ENCODE results near the gene EPS15. TPM values are rescaled to one million over a fixed set of nuclear protein-coding genes. Genes with fewer than 3 reads are reported as not detected.

Gene EPS15
- total and polyA plus RNA-seq, 4 donors = 8.8 to 52.1 (median 19.1) TPM

GRCh38 chr1:51514733-51515132 is 4.3 kb downstream of the EPS15 start (continued):
- no peak for TF ChIP-seq GABPA (IDR thresholded peaks at IDR 0.05 in 1 of 2, conservative IDR thresholded peaks at IDR 0.05 in 1 of 2)
- TF ChIP-seq EGR1 (IDR thresholded peaks at IDR 0.05; ENCODE audit: low read depth in 2 of 2) = no peak
- no peak for TF ChIP-seq ZBTB33 (IDR thresholded peaks at IDR 0.05)
- TF ChIP-seq FOXA1 (IDR thresholded peaks at IDR 0.05) = no peak
- TF ChIP-seq JUND (IDR thresholded peaks at IDR 0.05) = no peak
- TF ChIP-seq FOXA2 (IDR thresholded peaks at IDR 0.05) = no peak
- TF ChIP-seq RXRA (IDR thresholded peaks at IDR 0.05) = no peak

- no peaks in the 10 kb centered on the region for H3K27me3 ChIP-seq (ENCODE audit: control insufficient read depth in 4 of 4, insufficient read depth in 4 of 4, low read length in 3 of 4)
- H3K9me3 ChIP-seq (ENCODE audit: control insufficient read depth in 4 of 4, low read length in 3 of 4) = no peaks in the 10 kb centered on the region
- TF ChIP-seq HNF4A (conservative IDR thresholded peaks at IDR 0.05) (no peak), ATF3 (IDR thresholded peaks at IDR 0.05) (no peak), ZBTB33 (IDR thresholded peaks at IDR 0.05) (no peak), RXRA (IDR thresholded peaks at IDR 0.05) (no peak), NR2F2 (IDR thresholded peaks at IDR 0.05) (no peak), JUND (IDR thresholded peaks at IDR 0.05) (no peak), TAF1 (conservative IDR thresholded peaks at IDR 0.05) (no peak), REST (IDR thresholded peaks at IDR 0.05) (no peak), FOXA1 (IDR thresholded peaks at IDR 0.05) (no peak), RAD21 (IDR thresholded peaks at IDR 0.05) (no peak), MAX (IDR thresholded peaks at IDR 0.05) (no peak), CTCF (IDR thresholded peaks at IDR 0.05; ENCODE audit: low read depth, low read length, missing input control) (no peak), EGR1 (IDR thresholded peaks at IDR 0.05; ENCODE audit: low read depth in 2 of 2) (no peak), YY1 (IDR thresholded peaks at IDR 0.05) (no peak), SP1 (IDR thresholded peaks at IDR 0.05) (no peak), FOXA2 (IDR thresholded peaks at IDR 0.05) (no peak), GABPA (IDR thresholded peaks at IDR 0.05 in 1 of 2, conservative IDR thresholded peaks at IDR 0.05 in 1 of 2) (no peak), HNF4G (IDR thresholded peaks at IDR 0.05) (no peak)
- WGBS = 95% methylated on average over 1 of the region's 1 CpG
- H3K36me3 ChIP-seq (ENCODE audit: control insufficient read depth in 4 of 4, insufficient read depth in 3 of 4, low read depth in 1 of 4, low read length in 3 of 4) = no peaks in the 10 kb centered on the region
- DNase-seq (ENCODE audit: low spot score) = no peak
- peaks cover 6 to 47% (median 14%) of the 10 kb centered on the region in 4 donors for H3K4me1 ChIP-seq (ENCODE audit: control insufficient read depth in 4 of 4, insufficient read depth in 4 of 4, low read length in 3 of 4)
- no peak overlapping the region for H3K4me3 ChIP-seq (ENCODE audit: low read depth in 1 of 3, low read length in 3 of 3)
- H3K9ac ChIP-seq (ENCODE audit: low read depth in 1 of 2, low read length in 2 of 2) = no peak overlapping the region
- no peak overlapping the region for H3K27ac ChIP-seq (ENCODE audit: low read depth in 1 of 2, low read length in 2 of 2)
Observed at GRCh38 chr1:51512606-51513005, 6.5 kb downstream of the EPS15 start.

Measured in liver (tissue), 9 donors.